SKM-1 (cell line): ENCODE data around the gene LRCH1.
"Not testable (repeated sequence)": the region's sequence is repeated elsewhere in the genome, so short reads cannot be mapped to it uniquely, and the experiment has no call there.

Experiments used
- DNase-seq: peaks from one replicate; lab custom pipeline; 2025; ENCODE audit not compliant: unreplicated experiment; lab: John Stamatoyannopoulos, UW

Gene LRCH1

GRCh38 chr13:46747031-46747820, 194.3 kb downstream of the LRCH1 start:
- DNase-seq = no peak

DNA sequence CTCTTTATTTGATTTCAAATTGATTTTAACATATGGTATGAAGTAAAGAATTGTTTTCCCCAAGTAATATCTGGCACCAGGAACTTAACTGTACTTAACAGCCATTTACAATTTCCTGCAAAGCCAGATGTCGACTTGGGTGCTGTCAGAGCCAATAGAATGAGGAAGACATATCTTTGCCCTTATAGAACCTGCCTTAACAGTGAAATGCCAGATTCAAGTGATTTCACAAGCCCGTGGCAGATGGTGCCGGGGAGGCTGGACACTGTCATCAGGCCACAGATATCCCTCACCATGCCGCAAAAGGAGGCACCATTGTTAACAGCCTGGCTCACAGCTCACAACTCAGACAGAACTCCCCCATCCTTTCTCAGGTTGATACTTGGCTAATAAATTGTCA, 195.3 kb downstream of the LRCH1 start:
- DNase-seq = no peak

DNA sequence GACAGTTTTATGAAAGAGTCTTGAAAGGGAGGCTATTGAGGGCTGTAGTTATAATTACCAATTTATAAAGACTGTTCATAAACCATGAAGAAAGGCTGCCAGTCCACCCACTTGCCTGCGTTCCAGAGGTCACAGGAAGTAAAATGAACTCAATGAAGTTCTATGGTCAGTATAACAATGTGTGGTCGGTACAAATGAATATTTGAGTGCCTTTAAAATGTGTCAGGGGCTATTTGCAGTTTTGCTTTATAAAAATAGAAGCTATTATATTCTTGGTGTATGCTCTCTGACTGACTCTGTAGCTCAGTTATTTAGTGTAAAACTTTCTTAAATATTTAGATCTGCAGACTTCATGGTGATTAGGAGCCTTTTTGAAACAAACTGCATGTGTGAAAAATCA, 197.0 kb downstream of the LRCH1 start:
- no peak for DNase-seq

GRCh38 chr13:46751811-46752635, 199.1 kb downstream of the LRCH1 start:
- DNase-seq = peak; percentile 52

GRCh38 chr13:46753137-46753536, 200.2 kb downstream of the LRCH1 start:
- DNase-seq = no peak

- no peak for DNase-seq
These were observed 200.9 kb downstream of the LRCH1 start for GRCh38 chr13:46753917-46754316.

DNA sequence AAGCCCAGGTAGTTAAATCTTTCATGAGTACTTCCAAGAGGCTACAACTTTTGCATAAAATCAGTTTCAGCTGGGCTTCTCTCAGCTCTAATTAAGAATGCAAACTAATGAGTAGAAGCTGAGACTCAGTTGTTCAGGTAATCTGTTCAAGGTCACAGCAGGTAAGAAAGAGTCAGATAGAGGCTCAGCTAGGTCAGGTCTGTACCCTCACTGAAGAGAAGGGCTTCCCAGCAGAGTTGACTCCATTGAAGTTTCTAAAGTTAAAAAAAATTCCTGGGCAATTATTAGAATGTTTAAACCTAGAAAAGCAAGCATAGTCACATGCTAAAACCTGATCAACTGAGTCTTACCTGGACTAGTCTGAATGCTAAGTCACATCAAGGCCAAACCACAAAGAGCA, 201.8 kb downstream of the LRCH1 start:
- DNase-seq = no peak

DNA sequence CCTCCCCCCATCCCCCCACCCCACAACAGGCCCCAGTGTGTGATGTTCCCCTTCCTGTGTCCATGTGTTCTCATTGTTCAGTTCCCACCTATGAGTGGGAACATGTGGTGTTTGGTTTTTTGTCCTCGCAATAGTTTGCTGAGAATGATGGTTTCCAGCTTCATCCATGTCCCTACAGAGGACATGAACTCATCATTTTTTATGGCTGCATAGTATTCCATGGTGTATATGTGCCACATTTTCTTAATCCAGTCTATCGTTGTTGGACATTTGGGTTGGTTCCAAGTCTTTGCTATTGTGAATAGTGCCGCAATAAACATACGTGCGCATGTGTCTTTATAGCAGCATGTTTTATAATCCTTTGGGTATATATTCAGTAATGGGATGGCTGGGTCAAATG, 202.5 kb downstream of the LRCH1 start:
- not testable (repeated sequence) for DNase-seq

DNA sequence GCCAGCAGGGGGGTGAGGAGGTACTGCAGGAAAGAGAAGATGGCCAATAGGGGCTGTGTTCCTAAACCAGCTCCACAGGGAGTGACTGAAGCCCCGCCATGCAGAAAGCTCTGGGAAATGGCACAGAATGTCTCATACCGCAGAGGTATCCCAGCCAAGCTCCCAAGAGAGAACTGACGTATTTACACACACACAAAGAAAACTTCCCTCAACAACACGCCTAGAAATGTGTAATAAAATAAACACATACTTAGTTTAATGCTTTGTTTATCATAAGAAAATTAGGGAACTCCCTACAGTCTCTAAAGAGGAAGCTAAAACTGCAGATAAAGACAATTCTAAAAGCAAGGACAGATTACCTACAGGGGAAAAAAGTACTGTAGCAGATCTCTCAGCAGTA, 204.0 kb downstream of the LRCH1 start:
- DNase-seq = no peak

- DNase-seq = no peak
These were observed 204.7 kb downstream of the LRCH1 start for GRCh38 chr13:46757640-46758039.

DNA sequence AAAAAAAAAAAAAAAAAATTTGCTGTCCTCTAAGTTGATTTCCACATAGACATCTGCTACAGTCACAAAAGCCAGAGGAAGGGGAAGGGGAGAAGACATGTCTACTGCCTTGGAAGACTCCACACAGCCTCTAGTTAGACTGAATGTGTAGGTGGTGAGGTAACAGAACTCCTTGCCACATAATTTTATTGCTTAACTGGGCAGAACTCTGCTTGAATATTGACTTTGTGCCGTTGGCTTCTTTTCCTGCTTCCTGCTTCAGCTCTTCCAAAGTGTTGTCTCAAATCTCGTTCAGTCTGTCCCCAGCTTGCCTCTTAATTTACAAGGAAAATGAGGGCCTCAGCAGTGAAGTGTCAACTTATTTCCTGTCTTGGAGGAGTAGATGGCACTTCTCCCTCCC, 206.9 kb downstream of the LRCH1 start:
- DNase-seq = peak; percentile 30

- no peak for DNase-seq
These were observed 208.2 kb downstream of the LRCH1 start for GRCh38 chr13:46761174-46761573.

DNA sequence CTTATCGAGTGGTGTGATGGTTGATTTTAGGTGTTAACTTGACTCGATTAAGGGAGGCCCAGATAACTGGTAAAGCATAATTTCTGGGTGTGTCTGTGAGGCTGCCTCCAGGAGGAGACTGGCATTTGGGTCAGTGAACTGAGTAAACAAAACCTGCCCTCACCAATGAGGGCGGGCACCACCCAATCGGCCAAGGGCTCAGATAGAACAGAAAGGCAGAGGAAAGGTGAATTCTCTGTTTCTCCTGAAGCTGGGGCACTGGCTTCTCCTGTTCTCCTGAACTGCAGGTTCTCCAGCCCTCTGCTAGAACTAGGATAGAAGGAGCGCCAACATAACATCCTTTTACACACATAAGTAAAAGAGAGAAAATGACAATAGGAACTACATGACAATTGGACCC, 208.9 kb downstream of the LRCH1 start:
- no peak for DNase-seq

GRCh38 chr13:46769925-46770324, 217.0 kb downstream of the LRCH1 start:
- DNase-seq = not testable (repeated sequence)

DNA sequence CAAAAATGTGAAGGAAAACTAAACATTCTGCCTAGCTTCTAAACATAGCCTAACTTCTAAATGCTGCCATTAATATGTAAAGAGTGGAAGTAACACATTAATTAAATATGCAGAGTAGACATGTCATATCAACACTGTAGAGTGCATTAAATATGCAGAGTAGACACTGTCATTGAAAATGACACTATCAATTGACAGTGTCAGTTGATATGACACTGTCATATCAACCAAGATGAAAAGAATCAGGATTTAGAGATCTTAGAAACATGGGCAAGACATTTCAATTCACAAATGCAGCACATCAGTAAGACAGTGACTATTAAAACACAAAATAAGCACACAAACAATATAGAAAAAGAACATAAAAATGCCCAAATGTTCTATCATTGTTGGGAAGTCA, 218.7 kb downstream of the LRCH1 start:
- no peak for DNase-seq

DNA sequence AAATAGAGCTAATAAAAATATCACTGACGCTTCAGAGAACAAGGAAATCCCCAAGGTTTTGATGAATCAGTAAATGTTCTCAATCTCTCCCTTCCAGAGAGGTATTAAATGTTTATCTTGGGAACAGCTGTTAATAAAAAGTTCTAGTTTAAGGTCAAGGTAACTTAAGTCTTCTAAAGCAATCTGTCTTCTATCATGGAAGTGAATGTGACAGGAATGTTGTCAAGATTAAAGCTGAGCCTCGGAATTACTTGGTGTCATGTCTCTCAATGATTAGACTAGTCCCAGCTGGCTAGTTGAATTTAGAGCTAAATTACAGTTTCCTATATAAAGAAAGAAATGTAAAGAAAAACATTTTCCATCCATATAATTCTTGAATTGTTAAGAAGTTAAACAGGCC, 220.6 kb downstream of the LRCH1 start:
- no peak for DNase-seq

DNA sequence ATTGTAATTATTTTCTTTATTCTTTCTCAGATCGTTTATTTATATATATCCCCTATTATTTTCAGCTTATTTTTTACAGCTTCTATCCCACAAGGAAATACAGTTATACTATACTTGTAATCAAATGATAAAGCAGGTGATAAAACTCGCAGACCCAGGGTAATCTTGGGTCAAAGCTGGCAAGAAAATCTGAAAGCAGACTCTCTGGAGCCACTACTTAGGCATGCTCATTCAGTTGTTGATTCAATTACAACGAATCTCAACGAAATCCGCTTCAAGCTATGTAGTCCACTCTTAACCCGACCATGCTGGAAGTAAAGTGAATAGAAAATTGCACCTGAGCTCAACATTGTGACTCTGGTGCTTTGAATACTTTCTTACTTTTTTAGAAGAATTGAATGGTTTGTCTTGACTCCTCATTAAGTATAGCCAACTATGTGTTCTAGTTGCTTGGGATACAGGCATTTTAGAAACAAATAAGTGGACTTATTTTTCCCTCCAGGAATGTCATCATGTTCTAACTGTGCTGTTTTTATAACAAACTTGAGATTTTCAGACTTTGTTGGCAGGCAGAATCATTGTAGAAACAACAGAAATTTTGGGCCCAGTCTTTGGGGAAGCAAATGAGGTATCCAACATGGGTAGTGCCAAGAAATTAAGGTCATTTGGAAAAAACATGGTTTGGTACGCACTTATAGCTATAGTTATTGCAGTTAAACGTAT, 222.6 kb downstream of the LRCH1 start:
- no peak for DNase-seq

- DNase-seq = no peak
These were observed 225.1 kb downstream of the LRCH1 start for GRCh38 chr13:46778095-46778494.

DNA sequence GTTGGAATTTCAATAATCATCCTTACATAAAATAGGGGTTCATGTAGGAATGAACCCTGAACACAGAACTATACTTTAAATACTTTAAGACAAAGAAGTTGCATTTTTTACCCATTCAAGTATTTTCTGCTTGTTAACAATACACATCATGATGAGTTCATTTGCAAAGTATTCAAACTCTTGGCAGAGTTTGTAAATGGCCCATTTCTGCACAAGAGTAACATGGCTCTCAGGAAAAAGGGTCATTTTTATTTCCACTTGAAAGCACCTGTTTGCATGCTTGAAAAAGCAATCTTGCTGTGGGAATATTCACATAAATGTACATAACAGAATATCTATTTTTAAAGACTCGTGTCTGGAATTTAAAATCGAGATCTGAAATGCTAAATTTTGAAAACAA, 225.9 kb downstream of the LRCH1 start:
- DNase-seq = no peak

GRCh38 chr13:46782066-46782465, 229.1 kb downstream of the LRCH1 start:
- no peak for DNase-seq

GRCh38 chr13:46782691-46783090, 229.7 kb downstream of the LRCH1 start:
- DNase-seq = no peak

DNA sequence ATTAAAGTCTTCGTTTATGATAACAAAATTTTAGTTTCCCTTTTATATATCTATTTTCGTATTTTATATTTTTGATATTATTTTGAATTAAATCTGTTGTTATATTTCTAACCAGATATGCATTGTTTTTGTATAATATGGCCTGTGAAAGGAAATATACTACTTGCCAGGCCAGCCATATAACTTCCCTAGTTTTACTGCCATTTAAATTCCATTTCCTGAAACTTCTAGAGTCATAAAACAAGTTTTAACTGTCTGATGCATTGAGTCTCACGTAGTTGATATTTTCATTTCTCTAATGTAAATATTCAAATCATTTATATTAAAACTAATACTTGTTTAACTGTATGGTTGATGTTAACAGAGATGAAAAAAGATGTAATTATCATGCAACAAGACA, 230.5 kb downstream of the LRCH1 start:
- DNase-seq = no peak
